ENCODE measurements around the gene SSNA1.
A peak's percentile ranks its signal among the peaks of the same experiment; 100 is the strongest.

- TF ChIP-seq POLR2A (IDR thresholded peaks at IDR 0.05) (peak; percentile 88), CTCF (IDR thresholded peaks at IDR 0.05) (no peak)
Observed at GRCh38 chr9:137200311-137201204, 12.1 kb downstream of the SSNA1 start, which contains the start of gene TPRN.
